Adrenal gland (tissue), 5 donors: ENCODE measurements around the gene DPEP2.

ENCODE experiments used
- CTCF ChIP-seq, 6 experiments: fragments of 450-650 bp in 4 of 6; fragments of 200-600 bp in 2 of 6; sonication (generic) in 1 of 6; IDR thresholded peaks; 1 replicate in 5 of 6; 2 replicates in 1 of 6; pipeline versions ENCODE4 v1.5.1 to v1.8.0; 2016 to 2021; ENCODE audit warnings: antibody characterized with exemption in 6 of 6, mild to moderate bottlenecking in 2 of 6, moderate library complexity in 1 of 6
- POLR2A ChIP-seq, 2 donors: fragments of 450-650 bp; IDR thresholded peaks; one replicate each; pipeline ENCODE4 v1.6.1; 2017; ENCODE audit warnings: antibody characterized with exemption in 2 of 2, mild to moderate bottlenecking in 2 of 2, moderate library complexity in 1 of 2
- donor health status: DM: no; HTN: no; CAD: no.

- TF ChIP-seq CTCF (IDR thresholded peaks at IDR 0.05) (no peak), POLR2A (IDR thresholded peaks at IDR 0.05) (no peak)
Observed at GRCh38 chr16:67948015-67948414, 51.3 kb downstream of the DPEP2 start.
